Sigmoid colon (tissue), 7 donors: Measurements from ENCODE around the gene KCNJ15. TPM values are rescaled to one million over a fixed set of nuclear protein-coding genes. Genes with fewer than 3 reads are reported as not detected.

Source experiments
- DNase-seq: peaks from one replicate; pipeline ENCODE4 v3.0.0-alpha.2; 2019
- H3K27ac ChIP-seq, 4 donors: fragments of 200-600 bp; sonication (generic); one replicate each; pipeline ENCODE4 v1.5.1; 2016 to 2019; ENCODE audit warnings: mild to moderate bottlenecking in 1 of 4
- H3K27me3 ChIP-seq, 3 donors: fragments of 200-600 bp; sonication (generic); one replicate each; pipeline ENCODE4 v1.5.1; 2019; ENCODE audit warnings: mild to moderate bottlenecking in 1 of 3
- H3K36me3 ChIP-seq, 4 donors: fragments of 200-600 bp; sonication (generic); one replicate each; pipeline ENCODE4 v1.5.1; 2016 to 2019
- H3K4me1 ChIP-seq, 4 donors: fragments of 200-600 bp; sonication (generic); one replicate each; pipeline ENCODE4 v1.5.1; 2017 to 2019
- H3K4me3 ChIP-seq, 4 donors: fragments of 200-600 bp; sonication (generic); one replicate each; pipeline ENCODE4 v1.5.1; 2017 to 2019; ENCODE audit warnings: mild to moderate bottlenecking in 2 of 4, moderate library complexity in 1 of 4
- H3K9me3 ChIP-seq, 4 donors: fragments of 200-600 bp in 3 of 4; sonication (generic) in 3 of 4; one replicate each; pipeline versions ENCODE4 v1.5.1 to v1.6.1; 2013 to 2019
- EP300 ChIP-seq, 4 donors: sonication (generic); formaldehyde crosslinking; IDR thresholded peaks; one replicate each; pipeline ENCODE4 v1.6.1; 2017; ENCODE audit warnings: antibody characterized with exemption in 4 of 4
- POLR2A ChIP-seq, 2 donors: fragments of 450-650 bp; IDR thresholded peaks; one replicate each; pipeline ENCODE4 v1.6.1; 2016; ENCODE audit warnings: antibody characterized with exemption in 2 of 2, mild to moderate bottlenecking in 2 of 2, moderate library complexity in 2 of 2
- POLR2AphosphoS5 ChIP-seq, 4 donors: sonication (generic); formaldehyde crosslinking; IDR thresholded peaks; one replicate each; pipeline ENCODE4 v1.6.1; 2017; ENCODE audit warnings: antibody characterized with exemption in 4 of 4
- WGBS, 2 donors: extraction: QIAGEN DNeasy Blood & Tissue Kit; methylation state at CpG; one replicate each; pipeline ENCODE4 v1.1.7; 2013; 5-methylcytosine and 5-hydroxymethylcytosine counted together
- intact Hi-C: fragments of 100-400 bp; cut with DNase I; formaldehyde crosslinking; loops from one replicate; pipeline ENCODE4 v1.15.1; 2023
- polyA plus RNA-seq, 3 donors: library from polyadenylated mRNA; stranded (reverse); fragments of 200-250 nt; gene quantifications; one replicate each; pipeline ENCODE4 v1.2.3, GENCODE V29; 2013
- total RNA-seq, 4 donors: library from RNA; depleted of rRNA; stranded (reverse); fragments of >200 nt; gene quantifications; one replicate each; pipeline ENCODE4 v1.1.0, GENCODE V29; 2016
- TF ChIP-seq, protein P1 (sequence below), 4 experiments: fragments of 450-650 bp in 3 of 4; fragments of 200-600 bp in 1 of 4; IDR thresholded peaks; one replicate each; pipeline ENCODE4 v1.5.1; 2016 to 2019; ENCODE audit warnings: antibody characterized with exemption in 4 of 4, mild to moderate bottlenecking in 3 of 4, moderate library complexity in 2 of 4
- donor health status: healthy with polysubstance abuse.
- donor health status: Bipolar disorder and iron deficiency.
- donor health status: healthy.

The KCNJ15 gene
- total and polyA plus RNA-seq, 7 donors, result 0.22 to 0.60 (median 0.49) TPM; not detected in 4

- no peak for TF ChIP-seq POLR2AphosphoS5 (IDR thresholded peaks at IDR 0.05)
- no peak for TF ChIP-seq EP300 (IDR thresholded peaks at IDR 0.05)
- no peak for TF ChIP-seq POLR2A (IDR thresholded peaks at IDR 0.05)
- TF ChIP-seq, protein P1, sequence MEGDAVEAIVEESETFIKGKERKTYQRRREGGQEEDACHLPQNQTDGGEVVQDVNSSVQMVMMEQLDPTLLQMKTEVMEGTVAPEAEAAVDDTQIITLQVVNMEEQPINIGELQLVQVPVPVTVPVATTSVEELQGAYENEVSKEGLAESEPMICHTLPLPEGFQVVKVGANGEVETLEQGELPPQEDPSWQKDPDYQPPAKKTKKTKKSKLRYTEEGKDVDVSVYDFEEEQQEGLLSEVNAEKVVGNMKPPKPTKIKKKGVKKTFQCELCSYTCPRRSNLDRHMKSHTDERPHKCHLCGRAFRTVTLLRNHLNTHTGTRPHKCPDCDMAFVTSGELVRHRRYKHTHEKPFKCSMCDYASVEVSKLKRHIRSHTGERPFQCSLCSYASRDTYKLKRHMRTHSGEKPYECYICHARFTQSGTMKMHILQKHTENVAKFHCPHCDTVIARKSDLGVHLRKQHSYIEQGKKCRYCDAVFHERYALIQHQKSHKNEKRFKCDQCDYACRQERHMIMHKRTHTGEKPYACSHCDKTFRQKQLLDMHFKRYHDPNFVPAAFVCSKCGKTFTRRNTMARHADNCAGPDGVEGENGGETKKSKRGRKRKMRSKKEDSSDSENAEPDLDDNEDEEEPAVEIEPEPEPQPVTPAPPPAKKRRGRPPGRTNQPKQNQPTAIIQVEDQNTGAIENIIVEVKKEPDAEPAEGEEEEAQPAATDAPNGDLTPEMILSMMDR (IDR thresholded peaks at IDR 0.05), result no peak
- no peak for DNase-seq
- Histone ChIP-seq H3K4me1 (no peaks in the 10 kb centered on the region), H3K27me3 (no peaks in the 10 kb centered on the region), H3K9me3 (peaks cover 0 to 24% (median 17%) of the 10 kb centered on the region in 4 donors), H3K4me3 (no peak overlapping the region), H3K36me3 (no peaks in the 10 kb centered on the region), H3K27ac (no peak overlapping the region)
- intact Hi-C loops, result no loop called here
These were observed 29.4 kb upstream of the KCNJ15 start for GRCh38 chr21:38227401-38227800.

GRCh38 chr21:38228115-38228514 lies 28.7 kb upstream of the KCNJ15 start:
- no peak overlapping the region for H3K4me3 ChIP-seq
- intact Hi-C loops, result no loop called here
- WGBS, 2 donors, result 19 to 59% methylated on average over 6 of the region's 6 CpGs
- H3K36me3 ChIP-seq, result no peaks in the 10 kb centered on the region
- peaks cover 0 to 24% (median 17%) of the 10 kb centered on the region in 4 donors for H3K9me3 ChIP-seq
- H3K27ac ChIP-seq, result no peak overlapping the region
- H3K27me3 ChIP-seq, result no peaks in the 10 kb centered on the region
- no peak for DNase-seq
- no peak for TF ChIP-seq EP300 (IDR thresholded peaks at IDR 0.05)
- TF ChIP-seq POLR2A (IDR thresholded peaks at IDR 0.05), result no peak
- TF ChIP-seq POLR2AphosphoS5 (IDR thresholded peaks at IDR 0.05), result no peak
- TF ChIP-seq, protein P1 (IDR thresholded peaks at IDR 0.05), result no peak
- no peaks in the 10 kb centered on the region for H3K4me1 ChIP-seq

DNA sequence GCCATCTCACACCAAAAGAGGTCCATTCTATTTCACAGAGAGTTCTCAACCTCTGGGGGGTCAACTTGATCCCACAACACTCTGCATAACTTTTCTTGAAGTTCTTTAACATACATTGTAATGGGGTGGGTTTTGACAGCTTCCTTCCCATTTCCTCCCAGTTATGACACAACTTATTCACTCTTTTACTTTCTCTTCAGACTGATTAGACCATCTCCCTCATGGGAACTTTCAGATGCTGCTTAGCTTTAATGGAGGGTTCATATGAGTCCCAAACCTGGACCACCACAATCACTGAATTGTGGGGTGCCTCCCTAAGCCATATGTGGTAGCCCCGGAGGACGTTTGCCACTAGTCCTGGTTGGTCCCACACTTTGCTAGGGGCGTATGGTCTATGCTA lies 28.3 kb upstream of the KCNJ15 start:
- peaks cover 0 to 24% (median 17%) of the 10 kb centered on the region in 4 donors for H3K9me3 ChIP-seq
- H3K4me1 ChIP-seq, result no peaks in the 10 kb centered on the region
- TF ChIP-seq POLR2AphosphoS5 (IDR thresholded peaks at IDR 0.05) (no peak), EP300 (IDR thresholded peaks at IDR 0.05) (no peak), POLR2A (IDR thresholded peaks at IDR 0.05) (no peak)
- TF ChIP-seq, protein P1 (IDR thresholded peaks at IDR 0.05), result no peak
- DNase-seq, result no peak
- H3K4me3 ChIP-seq, result no peak overlapping the region
- intact Hi-C loops, result no loop called here
- no peaks in the 10 kb centered on the region for H3K36me3 ChIP-seq
- 92 to 94% methylated on average over 3 of the region's 3 CpGs for WGBS, 2 donors
- no peaks in the 10 kb centered on the region for H3K27me3 ChIP-seq
- H3K27ac ChIP-seq, result no peak overlapping the region

GRCh38 chr21:38229260-38229877 lies 27.4 kb upstream of the KCNJ15 start:
- H3K4me1 ChIP-seq, result no peaks in the 10 kb centered on the region
- no peak for DNase-seq
- 90 to 93% methylated on average over 9 of the region's 9 CpGs for whole genome bisulfite sequencing, 2 donors
- no peaks in the 10 kb centered on the region for H3K27me3 ChIP-seq
- intact Hi-C loops, result no loop called here
- no peak for TF ChIP-seq POLR2AphosphoS5 (IDR thresholded peaks at IDR 0.05)
- TF ChIP-seq, protein P1 (IDR thresholded peaks at IDR 0.05), result no peak
- no peak for TF ChIP-seq POLR2A (IDR thresholded peaks at IDR 0.05)
- no peak for TF ChIP-seq EP300 (IDR thresholded peaks at IDR 0.05)
- H3K9me3 ChIP-seq, result peaks cover 0 to 24% (median 12%) of the 10 kb centered on the region in 4 donors
- H3K36me3 ChIP-seq, result no peaks in the 10 kb centered on the region
- H3K4me3 ChIP-seq, result no peak overlapping the region
- no peak overlapping the region for H3K27ac ChIP-seq
